ENCODE data around the gene OR2B2. TPM values are rescaled to one million over a fixed set of nuclear protein-coding genes. Genes with fewer than 3 reads are reported as not detected.
A peak's percentile ranks its signal among the peaks of the same experiment; 100 is the strongest.

Gene OR2B2
- total and polyA plus RNA-seq, 2 of the 4 experiments (the other 2 are of a cell fraction): not detected

DNA sequence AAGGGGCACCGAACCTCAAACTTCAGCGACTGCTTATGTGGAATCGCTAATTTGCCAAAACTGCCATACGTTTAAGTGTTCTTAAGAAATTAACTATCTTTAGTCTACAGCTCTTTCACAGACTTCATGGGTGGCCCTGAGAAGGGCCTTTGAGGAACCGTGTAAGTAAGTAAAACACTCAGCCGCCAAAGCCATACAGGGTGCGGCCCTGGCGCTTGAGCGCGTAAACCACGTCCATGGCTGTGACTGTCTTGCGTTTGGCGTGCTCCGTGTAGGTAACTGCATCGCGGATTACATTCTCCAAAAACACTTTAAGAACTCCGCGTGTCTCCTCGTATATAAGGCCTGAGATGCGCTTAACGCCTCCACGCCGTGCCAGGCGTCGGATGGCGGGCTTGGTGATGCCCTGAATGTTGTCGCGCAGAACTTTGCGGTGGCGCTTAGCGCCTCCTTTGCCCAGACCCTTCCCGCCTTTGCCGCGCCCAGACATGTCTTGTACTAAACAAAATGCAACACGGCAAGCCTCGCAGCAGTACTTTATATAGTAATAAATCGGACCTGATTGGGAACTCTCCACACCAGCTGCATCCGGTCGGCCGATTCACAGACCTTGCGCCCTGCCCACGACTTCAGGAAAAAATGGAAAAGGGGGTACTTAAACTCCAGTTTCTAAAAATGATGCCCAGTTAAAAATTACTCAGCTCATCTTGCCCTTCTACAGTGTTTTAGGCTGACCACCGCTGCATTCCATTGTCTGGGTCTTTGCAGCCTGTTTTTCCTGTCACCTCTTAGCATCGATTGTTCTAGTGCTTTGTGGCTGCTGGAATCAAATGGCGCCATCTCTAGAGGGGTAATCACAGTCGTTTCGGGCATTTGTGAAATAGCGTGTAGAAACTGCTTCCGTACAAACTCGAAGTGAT, 38.9 kb downstream of the OR2B2 start:
- no TSS peak for BruUV-seq (replicated peaks)
- intact Hi-C loops (cut with micrococcal nuclease): loop anchor here (2.0 kb wide), 4 partner anchors 18 to 58 kb away; a partner anchor contains a TSS

More for the DNA sequence above, 38.9 kb downstream of the OR2B2 start:
- in situ Hi-C loops (cut with MboI; ENCODE audit: low sequenced_read_pairs): no loop called here
- peak overlapping the region; percentile 99 for H3K56ac ChIP-seq (ENCODE audit: extremely low read depth, insufficient read depth, low read length)
- peak overlapping the region; percentile 93 to 98 for H4K8ac ChIP-seq (ENCODE audit: low read depth in 2 of 2, low read length in 2 of 2)
- H2AK9ac ChIP-seq (replicated peaks; ENCODE audit: low read depth, low read length, poor library complexity): peak overlapping the region; percentile 63
- H2AFZ ChIP-seq (replicated peaks; ENCODE audit: low read length, poor library complexity): peak overlapping the region; percentile 86
- H3K9me3 ChIP-seq (ENCODE audit: control insufficient read depth, insufficient read depth, low read length): no peaks in the 10 kb centered on the region
- peak overlapping the region; percentile 94 for H3K23ac ChIP-seq (ENCODE audit: low read depth, low read length)
- ATAC-seq (ENCODE audit: low read depth) (peak; percentile 56), DNase-seq (peak; percentile 83)
- H3K79me1 ChIP-seq (ENCODE audit: low read depth in 1 of 2, low read length in 2 of 2): 0 out of 4 replicates have a peak, but pooled peaks cover 0 to 3% of the 10 kb centered on the region in 2 experiments
- peak overlapping the region; percentile 95 for H4K5ac ChIP-seq (ENCODE audit: low read depth, low read length)
- peak overlapping the region; percentile 87 for H3K4me2 ChIP-seq (ENCODE audit: low read depth, low read length)
- H3K4me1 ChIP-seq (ENCODE audit: control insufficient read depth, insufficient read depth, low read length): no peaks in the 10 kb centered on the region
- H3K9ac ChIP-seq (ENCODE audit: low read depth, low read length): peak overlapping the region; percentile 63
- H4K20me1 ChIP-seq (ENCODE audit: insufficient read depth, low read length): no peaks in the 10 kb centered on the region
- H4K91ac ChIP-seq (ENCODE audit: insufficient read depth, low read depth, low read length): peak overlapping the region; percentile 98
- H2BK5ac ChIP-seq (ENCODE audit: low read depth, low read length, poor library complexity, severe bottlenecking): peak overlapping the region; percentile 92
- peak overlapping the region; percentile 65 for H2AK5ac ChIP-seq (ENCODE audit: low read depth, low read length)
- no peaks in the 10 kb centered on the region for H3K9me1 ChIP-seq (ENCODE audit: insufficient read depth, low read length)
- CTCF ChIA-PET: interaction anchor here (1.1 kb wide), 1 partner anchor 17 kb away, joined by 3 read pairs; a partner anchor contains a TSS
- peak overlapping the region; percentile 88 for H3K18ac ChIP-seq (ENCODE audit: low read depth, low read length)
- H3K14ac ChIP-seq (replicated peaks; ENCODE audit: low read depth, low read length): peak overlapping the region; percentile 84
- WGBS, 2 experiments (ENCODE audit: extremely low coverage in 2 of 2, insufficient read length in 1 of 2): 2% methylated on average over 22 of the region's 50 CpGs; no CpG with 5 or more reads in 1 of the 2 experiments
- H2BK15ac ChIP-seq (ENCODE audit: low read depth, low read length): peak overlapping the region; percentile 96
- peak overlapping the region; percentile 98 for H2BK120ac ChIP-seq (ENCODE audit: low read depth, low read length)
- H3K27ac ChIP-seq (ENCODE audit: insufficient read depth, low read length): peak overlapping the region; percentile 95
- no peaks in the 10 kb centered on the region for H3K27me3 ChIP-seq (ENCODE audit: control insufficient read depth, insufficient read depth, low read length)
- no peaks in the 10 kb centered on the region for H3K36me3 ChIP-seq (ENCODE audit: control insufficient read depth, insufficient read depth, low read length)
- H2BK20ac ChIP-seq (ENCODE audit: low read depth, low read length): peak overlapping the region; percentile 98
- H3K4ac ChIP-seq (ENCODE audit: low read depth, low read length): peak overlapping the region; percentile 97
- POLR2A ChIA-PET (ENCODE audit: unreplicated experiment): interaction anchor here (0.5 to 2.8 kb wide), 5 partner anchors 17 to 121 kb away, joined by 3 to 24 read pairs (median 8); a partner anchor contains a TSS
- dilution Hi-C loops (cut with HindIII; ENCODE audit: low sequenced_read_pairs, unreplicated experiment): no loop called here
- peak overlapping the region; percentile 79 for H3K4me3 ChIP-seq (ENCODE audit: insufficient read depth, low read depth, low read length)
- TF ChIP-seq POLR2A (IDR thresholded peaks at IDR 0.05; ENCODE audit: low read depth, low read length) (peak; percentile 92), MXI1 (IDR thresholded peaks at IDR 0.05; ENCODE audit: borderline replicate concordance, low read depth, low read length) (0 out of 2 replicates have a peak, but pooled peaks have one; percentile 18), FOS (IDR thresholded peaks at IDR 0.05; ENCODE audit: low read depth, low read length) (no peak)

All from IMR-90 (cell line).